ENCODE results near the gene TCHP.

The TCHP gene

DNA sequence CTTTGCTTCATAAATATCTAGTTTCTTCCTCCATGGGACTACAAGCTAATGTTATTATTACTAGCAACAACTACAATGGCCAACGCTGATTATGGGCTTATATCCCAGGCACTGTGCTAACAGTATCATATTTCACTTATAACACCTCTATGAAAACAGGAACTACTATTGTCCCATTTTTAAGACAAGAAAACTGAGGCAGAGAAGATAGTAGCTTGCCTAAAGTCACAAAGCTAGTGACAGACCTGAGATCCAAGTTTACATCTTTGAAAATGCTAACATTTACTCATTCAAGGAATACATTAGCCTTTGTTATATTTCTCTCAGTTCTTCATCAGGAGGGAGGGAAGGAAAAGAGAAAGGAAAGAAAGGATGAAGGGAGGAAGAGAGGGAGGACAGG, 63.3 kb downstream of the TCHP start:
- DNase-seq (ENCODE audit: low spot score) = no peak
- TF ChIP-seq CTCF (IDR thresholded peaks at IDR 0.05; ENCODE audit: extremely low read depth, missing control alignments) = no peak

GRCh38 chr12:109963743-109964429, 63.8 kb downstream of the TCHP start:
- DNase-seq (ENCODE audit: low spot score) = no peak
- no peak for TF ChIP-seq CTCF (IDR thresholded peaks at IDR 0.05; ENCODE audit: extremely low read depth, missing control alignments)

GRCh38 chr12:109966546-109966945, 66.5 kb downstream of the TCHP start:
- no peak for TF ChIP-seq CTCF (IDR thresholded peaks at IDR 0.05; ENCODE audit: extremely low read depth, missing control alignments)
- no peak for DNase-seq (ENCODE audit: low spot score)

DNA sequence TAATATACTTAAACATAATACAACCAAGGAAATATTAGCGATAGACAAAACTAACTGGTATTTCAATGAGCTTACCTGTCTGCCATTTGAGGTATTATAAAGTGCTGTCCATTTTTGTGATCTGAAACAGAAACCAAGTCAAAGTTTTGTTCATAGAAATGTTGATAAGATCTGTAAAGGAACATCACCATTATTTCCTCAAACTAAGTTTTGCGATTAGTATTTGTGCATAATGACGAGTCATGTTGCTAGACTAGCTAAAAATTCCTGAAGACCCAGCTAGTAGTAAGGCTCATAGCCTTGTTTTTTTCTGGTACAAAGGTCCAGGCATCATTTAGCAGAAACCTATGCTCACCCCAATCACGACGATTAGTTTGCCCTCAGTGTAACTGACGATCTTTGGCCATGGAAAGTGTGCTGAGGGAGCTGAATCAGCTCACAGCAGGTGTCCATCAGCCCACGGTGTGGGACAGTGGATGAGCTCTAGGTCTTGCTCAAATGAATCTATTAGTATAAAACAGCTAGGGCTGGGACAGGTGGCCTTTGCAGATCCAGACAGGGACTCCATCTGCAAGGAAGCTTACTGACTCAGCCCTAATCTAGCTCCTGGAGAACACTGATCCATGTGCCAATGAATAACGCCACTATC, 67.4 kb downstream of the TCHP start:
- no peak for DNase-seq (ENCODE audit: low spot score)
- TF ChIP-seq CTCF (IDR thresholded peaks at IDR 0.05; ENCODE audit: extremely low read depth, missing control alignments) = no peak

All from GM20000 (cell line).